Activated CD4-positive, alpha-beta T cell treated with anti-CD3 and anti-CD28 coated beads, Interleukin-10, Interleukin-2, amounts not matched to agents 100 ng/mL and 50 ng/mL, durations not matched to agents 16 hours and 8 hours (primary cell): ENCODE measurements around the gene SLC25A44.

ENCODE experiments used
- DNase-seq: peaks from one replicate; pipeline ENCODE4 v3.0.0-alpha.2; 2020

The SLC25A44 gene

GRCh38 chr1:156244126-156244525, 50.2 kb downstream of the SLC25A44 start:
- DNase-seq: no peak

GRCh38 chr1:156244712-156245111, 50.8 kb downstream of the SLC25A44 start:
- no peak for DNase-seq

- peak; percentile 50 for DNase-seq
Observed at GRCh38 chr1:156245451-156246232, 51.7 kb downstream of the SLC25A44 start.

GRCh38 chr1:156246241-156246780, 52.4 kb downstream of the SLC25A44 start:
- no peak for DNase-seq

GRCh38 chr1:156246781-156247459, 53.0 kb downstream of the SLC25A44 start:
- DNase-seq: no peak

DNA sequence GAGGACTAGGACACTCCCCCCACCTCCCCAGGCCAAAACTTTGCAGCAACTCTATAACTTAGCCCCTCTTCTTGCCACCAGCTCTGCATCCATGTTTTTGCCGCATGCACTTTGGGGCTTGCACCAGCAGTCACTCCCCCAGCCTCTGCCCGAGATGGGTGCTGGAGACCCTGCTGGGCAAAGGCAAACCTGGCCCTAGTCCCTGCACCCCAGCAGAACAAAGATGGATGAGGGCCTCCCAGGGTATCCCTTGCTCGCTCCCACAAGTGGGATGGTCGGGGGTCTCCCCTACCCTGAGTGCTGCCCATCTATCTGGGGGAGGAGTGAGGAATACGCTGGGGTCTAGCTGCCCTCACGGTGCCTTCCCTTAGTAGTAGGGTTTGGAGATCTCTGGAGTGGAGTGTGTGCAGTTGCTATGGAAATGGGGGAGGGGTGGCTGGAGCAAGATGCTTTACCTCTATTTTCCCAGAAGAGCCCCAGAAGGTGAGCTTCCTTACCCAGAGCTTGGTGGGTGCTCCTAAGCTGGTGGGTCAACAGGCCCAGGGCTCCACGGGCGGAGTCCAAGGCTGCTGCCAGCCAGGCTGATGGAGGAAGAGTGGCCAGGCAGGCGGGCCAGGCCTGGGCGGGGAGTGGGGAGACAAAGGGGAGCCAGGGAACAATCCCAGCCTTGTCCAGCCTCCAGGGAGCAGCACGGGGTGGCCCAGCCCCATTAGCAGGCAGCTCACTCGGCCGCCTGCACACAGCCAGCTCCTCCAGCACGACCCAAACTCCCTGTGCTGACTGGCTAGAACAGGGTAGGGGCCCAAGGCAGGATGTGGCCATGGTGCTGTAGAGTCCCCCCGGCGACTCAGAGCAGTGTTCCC, 53.8 kb downstream of the SLC25A44 start, which contains the start of gene PAQR6:
TSS of gene PAQR6 (minus strand) at position 597 of the 863 bp plus-strand sequence. CDS start 1,325 bp downstream, outside the sequence.
- DNase-seq: no peak

DNA sequence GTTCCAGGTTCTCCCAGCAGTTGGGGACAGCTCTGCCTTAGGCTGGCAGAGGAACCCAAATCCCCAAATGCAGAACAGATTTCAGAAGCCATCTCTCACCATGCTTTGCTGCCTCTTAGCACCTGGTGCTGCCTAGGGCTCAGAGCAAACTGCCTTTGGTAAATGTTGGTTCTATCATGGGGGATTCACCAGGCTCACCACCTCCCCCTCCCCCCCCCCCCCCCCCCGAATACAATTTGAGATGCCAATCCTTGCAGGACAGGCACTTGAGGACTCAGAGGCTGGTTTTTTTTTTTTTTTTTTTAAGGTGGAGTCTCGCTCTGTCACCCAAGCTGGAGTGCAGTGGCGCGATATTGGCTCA, 54.4 kb downstream of the SLC25A44 start:
- no peak for DNase-seq

GRCh38 chr1:156249593-156249992, 55.7 kb downstream of the SLC25A44 start:
- DNase-seq: no peak

DNA sequence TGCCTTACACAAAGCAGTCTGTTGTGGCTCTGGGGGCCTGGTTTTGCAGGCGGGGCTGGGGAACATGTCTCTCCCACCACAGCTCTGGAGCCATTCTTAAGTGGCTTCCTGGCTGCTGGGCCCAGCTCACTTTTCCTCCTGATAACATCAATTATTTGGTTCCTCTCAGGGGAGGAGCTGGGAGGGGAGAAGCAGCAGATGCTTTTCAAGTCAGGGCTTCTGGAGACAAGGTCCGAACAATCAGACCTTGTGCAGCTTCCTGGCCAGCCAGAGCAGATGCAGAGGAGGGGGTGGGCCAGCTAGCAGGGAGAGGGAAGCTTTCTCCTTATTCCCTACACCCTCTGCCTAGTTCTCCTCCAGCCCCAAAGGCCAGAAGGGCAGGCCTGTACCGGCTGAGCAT, 57.6 kb downstream of the SLC25A44 start:
- DNase-seq: no peak

GRCh38 chr1:156253634-156254033, 59.7 kb downstream of the SLC25A44 start:
- no peak for DNase-seq

DNA sequence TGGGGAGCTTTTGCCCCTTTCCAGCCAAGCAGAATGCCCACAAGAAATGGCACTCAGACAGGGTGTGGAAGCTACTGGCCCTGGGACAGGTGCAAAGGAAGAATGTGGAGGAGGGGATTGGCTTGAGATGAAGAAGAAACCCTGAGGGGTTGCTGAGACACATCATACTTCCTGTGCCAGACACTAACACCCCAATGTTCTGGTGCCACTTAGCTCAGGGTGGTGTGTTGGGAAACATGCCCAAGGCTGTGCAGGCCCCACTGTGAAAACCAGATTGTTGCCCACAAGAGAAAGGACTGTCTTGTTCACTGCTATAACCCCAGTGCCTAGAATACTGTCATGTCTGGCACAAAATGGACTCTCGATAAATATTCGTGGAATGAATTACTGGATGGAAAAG, 63.8 kb downstream of the SLC25A44 start:
- no peak for DNase-seq

GRCh38 chr1:156258859-156259258, 65.0 kb downstream of the SLC25A44 start:
- no peak for DNase-seq

GRCh38 chr1:156259805-156260204, 65.9 kb downstream of the SLC25A44 start:
- no peak for DNase-seq

- DNase-seq: no peak
Observed at GRCh38 chr1:156260896-156261295, 67.0 kb downstream of the SLC25A44 start.
